ENCODE data around the gene AMACR.
A peak's percentile ranks its signal among the peaks of the same experiment; 100 is the strongest.

The AMACR gene

GRCh38 chr5:34051374-34051980 lies 43.6 kb upstream of the AMACR start:
- TF ChIP-seq CTCF (conservative IDR thresholded peaks at IDR 0.05) (no peak), ZFX (IDR thresholded peaks at IDR 0.05) (no peak)
- peak overlapping the region; percentile 45 for H3K27ac ChIP-seq

DNA sequence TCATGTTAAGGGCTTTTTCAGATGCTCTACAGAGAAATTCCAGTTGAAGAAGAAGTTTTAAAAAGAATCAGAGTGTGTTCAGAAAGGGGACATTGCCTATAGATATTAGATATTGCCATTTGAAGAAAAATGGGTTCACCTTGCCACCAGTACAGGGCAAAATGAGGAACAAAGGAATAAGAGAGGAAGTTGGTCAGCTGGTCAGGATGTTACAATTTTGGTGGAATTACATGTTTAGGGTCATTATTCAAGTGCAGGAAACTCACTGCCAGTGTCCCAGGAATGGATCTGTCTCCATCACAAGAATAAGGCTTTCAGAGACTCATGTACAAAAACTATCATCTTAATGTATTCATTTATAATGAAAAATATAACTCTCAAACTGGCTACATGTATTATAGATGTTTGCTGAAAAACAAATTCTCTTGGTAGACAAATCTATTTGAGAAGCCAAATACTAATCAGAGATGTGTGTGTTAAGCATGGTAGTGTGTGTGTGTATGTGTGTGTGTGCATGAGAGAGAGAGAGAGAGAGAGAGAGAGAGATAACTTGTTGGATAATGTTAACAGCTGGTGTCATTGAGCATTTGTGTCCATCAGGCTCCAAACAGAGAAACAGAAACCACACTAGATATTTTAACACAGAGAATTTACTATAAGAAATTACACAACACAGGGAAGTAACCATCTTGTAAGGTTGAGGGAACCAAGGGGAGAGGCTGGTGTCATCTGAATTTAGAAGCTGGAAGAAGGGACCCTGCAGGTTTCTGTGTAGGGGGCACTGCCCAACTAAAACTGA lies 40.1 kb upstream of the AMACR start:
- H3K27ac ChIP-seq: no peak overlapping the region
- no peak for TF ChIP-seq ZFX (IDR thresholded peaks at IDR 0.05)
- TF ChIP-seq CTCF (conservative IDR thresholded peaks at IDR 0.05): no peak

DNA sequence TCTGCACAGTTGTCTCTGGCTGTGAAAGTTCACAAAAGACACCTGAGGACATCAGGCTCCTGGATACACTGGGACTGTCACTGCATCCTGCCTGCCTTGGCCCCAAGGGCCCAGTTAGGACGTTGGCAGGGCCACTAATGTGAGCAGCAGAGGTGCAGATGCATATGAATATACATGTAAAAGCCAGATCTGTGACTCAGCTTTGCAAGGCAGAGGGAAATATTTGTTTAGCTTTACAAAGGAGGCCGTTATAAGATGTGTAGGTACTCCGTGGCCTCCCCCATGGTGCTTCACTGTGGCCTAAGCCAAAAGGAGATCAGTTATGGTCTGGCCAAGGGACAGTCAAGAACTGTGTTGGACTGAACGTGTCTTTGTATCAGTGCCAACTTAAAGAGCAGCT lies 39.3 kb upstream of the AMACR start:
- no peak overlapping the region for H3K27ac ChIP-seq
- TF ChIP-seq CTCF (conservative IDR thresholded peaks at IDR 0.05): no peak
- TF ChIP-seq ZFX (IDR thresholded peaks at IDR 0.05): no peak

DNA sequence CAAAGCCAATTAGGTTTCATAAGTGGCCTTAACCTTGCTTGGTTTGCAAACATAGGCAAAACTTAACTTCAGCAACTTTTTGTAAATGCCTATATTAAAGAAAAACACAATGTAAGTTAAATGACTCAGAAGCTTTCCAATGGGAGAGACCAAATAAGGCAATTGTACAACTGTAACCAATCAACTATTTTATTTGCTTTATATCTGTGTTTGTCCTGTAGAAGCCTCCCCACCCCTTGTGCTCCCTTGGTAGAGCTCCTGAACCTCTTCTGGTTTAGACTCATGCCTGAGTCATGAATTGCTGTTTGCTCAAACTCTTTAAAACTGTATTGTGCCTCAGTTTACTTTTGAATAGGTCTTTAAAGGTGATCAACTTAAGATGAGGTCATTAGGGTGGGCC lies 38.1 kb upstream of the AMACR start:
- TF ChIP-seq CTCF (conservative IDR thresholded peaks at IDR 0.05) (no peak), ZFX (IDR thresholded peaks at IDR 0.05) (no peak)
- H3K27ac ChIP-seq: no peak overlapping the region

DNA sequence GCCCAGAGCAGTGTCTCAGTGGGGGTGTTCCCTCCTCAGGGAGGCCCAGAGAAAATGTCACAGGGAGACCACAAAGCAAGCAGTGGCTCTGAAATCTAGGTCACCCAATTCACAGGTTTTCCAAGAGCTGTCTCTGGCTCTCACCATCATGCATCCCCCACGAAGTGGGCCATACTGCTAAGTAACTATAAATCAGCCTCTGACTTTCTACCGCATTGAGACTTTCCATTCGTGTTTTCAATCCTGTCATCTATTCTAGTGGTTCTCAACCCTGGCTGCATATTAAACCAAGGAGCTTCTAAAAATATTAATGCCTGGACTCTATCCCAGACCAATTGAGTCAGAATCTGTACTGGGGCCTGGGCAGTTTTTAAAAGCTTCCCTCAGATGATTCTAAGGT lies 37.2 kb upstream of the AMACR start:
- H3K27ac ChIP-seq: no peak overlapping the region
- TF ChIP-seq ZFX (IDR thresholded peaks at IDR 0.05) (no peak), CTCF (conservative IDR thresholded peaks at IDR 0.05) (no peak)

DNA sequence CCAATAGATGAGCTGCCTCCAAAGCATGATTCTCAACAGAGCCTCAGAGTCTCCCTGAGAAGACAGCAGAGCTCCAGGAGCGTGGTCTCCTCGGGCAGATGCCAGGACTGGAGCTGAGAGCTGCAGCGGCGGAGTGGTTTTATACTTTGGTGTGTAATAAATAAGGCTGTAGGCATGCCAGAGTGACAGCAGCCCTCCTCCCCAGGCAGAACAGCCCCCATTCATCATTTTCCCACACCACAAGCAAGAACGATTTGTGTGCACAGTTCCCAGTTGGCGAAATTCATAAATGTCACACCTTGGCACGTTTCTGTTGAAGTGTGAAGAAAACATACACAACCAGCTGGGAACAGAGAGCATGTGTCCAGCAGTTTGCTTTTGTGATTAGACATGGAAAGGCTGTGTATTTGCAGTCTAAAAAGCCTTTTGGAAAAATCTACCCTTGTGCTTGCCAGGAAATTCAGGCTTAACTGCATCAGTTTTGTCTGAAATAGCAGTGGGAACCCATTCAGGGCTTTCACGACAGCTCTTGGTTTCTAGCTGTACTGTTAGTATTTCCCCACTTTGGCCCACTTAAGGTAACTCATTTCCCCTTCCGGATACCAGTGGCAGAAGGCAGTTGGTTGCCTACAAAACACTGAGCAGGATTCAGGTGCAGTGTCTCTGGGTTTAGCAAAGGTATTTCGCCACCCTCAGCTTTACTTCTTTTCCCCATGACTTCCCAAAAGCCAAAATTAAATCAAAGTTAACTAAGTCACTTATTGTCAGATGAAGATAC lies 35.4 kb upstream of the AMACR start, which contains the start of gene C1QTNF3:
C1QTNF3 (minus strand) TSS at position 115 of the 778 bp plus-strand sequence; CDS start at position 27, 88 bp downstream.
- no peak within 1 kb of the TSS for H3K27ac ChIP-seq
- TF ChIP-seq ZFX (IDR thresholded peaks at IDR 0.05): no peak
- no peak for TF ChIP-seq CTCF (conservative IDR thresholded peaks at IDR 0.05)

GRCh38 chr5:34042321-34042720 lies 34.5 kb upstream of the AMACR start:
- no peak for TF ChIP-seq CTCF (conservative IDR thresholded peaks at IDR 0.05)
- no peak for TF ChIP-seq ZFX (IDR thresholded peaks at IDR 0.05)
- H3K27ac ChIP-seq: no peak overlapping the region
